DMS153 treated with DMSO at 0.1 percent for 48 hours (cell line): ENCODE measurements around the gene GRIK2.
A peak's percentile ranks its signal among the peaks of the same experiment; 100 is the strongest.

Source experiments
- DNase-seq: peaks from one replicate; lab custom pipeline; 2025; ENCODE audit not compliant: unreplicated experiment; lab: John Stamatoyannopoulos, UW

The GRIK2 gene

DNA sequence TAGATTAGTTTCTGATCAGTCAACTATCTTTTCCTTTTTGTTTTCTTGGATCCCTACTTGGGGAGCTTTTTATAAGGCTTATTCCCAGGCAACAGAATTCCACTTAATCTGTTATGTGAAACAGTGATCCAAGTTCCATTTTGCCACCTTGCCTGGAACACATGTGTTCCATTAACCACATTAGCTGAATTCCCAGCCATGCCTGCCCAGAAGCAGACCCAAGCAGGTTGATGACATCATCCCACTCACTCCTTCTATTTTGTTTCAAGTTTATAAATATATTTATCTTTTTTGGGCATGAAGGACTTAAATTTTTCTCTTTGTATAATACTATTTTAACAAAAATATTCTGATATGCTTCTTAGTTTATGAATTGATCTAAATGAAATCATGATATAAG is 587.4 kb downstream of the GRIK2 start:
- DNase-seq, result no peak

DNA sequence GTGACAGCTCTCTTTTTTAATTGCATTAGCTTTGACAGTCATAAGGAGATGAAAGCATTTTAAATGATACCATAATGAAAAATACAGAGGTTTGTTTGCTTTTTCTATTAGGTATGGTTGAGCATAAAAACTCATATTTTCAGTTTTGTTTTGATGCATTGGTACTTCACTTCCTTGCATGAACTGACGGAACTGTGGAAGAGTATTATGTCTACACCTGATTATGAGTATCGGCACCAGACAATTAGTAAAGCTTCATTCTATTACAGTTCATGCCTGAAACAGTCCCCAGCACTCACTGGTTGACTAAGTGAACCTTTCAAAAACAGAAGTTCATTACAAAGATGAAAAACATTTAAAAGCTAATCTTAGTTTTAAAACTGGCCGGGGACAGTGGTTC is 593.0 kb downstream of the GRIK2 start:
- no peak for DNase-seq

DNA sequence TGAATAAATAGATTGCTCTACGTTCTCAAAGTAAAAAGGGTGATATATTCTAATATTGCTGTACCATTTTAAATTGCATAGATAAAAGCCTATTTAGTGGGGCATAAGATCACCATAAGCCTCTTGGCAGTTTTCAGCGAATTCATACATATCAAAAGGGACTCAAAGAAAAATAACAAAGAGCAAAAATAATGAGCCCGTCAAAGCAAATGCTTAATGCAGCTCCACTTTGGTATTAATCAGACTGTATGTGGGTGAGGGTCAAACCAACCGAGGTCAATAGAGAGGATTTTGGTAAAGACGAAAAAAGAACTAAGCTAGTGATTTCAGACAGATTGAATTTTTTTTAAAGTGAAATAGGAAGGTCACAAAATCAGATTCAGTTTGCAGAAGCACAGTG is 598.8 kb downstream of the GRIK2 start:
- no peak for DNase-seq

DNA sequence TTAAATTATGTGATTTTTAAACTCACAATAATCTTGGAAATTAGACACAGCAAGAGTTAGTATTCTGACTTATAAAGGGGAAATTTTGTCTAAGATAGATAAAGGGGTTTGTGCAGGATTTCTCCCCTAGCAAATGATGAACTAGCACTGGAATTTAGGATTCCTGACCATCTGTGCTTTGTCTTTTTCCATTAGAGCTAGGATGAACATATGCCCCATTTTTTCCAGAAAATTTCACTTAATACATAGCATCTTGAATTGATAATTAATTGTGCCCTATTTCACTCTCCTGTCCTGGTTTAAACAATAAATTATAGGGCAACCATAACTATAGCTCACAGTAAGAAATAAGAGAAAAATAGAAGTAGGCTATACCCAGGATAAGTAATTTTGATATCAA is 601.0 kb downstream of the GRIK2 start:
- no peak for DNase-seq

DNA sequence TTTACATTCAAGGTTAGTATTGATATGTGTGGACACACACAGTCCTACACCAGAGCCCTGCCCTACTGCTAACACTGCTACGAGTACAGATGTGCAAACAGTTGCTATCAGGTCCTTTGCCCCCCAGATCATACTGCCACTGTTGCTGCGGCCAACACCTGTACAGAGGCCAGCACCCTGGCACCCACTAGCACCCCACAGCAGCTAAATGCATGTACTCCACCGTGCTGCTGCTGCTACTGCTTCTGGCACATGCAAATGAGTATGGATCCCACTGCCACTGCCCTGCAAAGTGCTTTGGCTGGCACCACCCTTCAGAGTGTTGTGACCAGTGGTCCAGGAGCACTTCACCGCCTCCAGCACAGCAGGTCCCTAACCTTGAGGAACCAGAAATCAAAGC is 621.9 kb downstream of the GRIK2 start:
- no peak for DNase-seq

DNA sequence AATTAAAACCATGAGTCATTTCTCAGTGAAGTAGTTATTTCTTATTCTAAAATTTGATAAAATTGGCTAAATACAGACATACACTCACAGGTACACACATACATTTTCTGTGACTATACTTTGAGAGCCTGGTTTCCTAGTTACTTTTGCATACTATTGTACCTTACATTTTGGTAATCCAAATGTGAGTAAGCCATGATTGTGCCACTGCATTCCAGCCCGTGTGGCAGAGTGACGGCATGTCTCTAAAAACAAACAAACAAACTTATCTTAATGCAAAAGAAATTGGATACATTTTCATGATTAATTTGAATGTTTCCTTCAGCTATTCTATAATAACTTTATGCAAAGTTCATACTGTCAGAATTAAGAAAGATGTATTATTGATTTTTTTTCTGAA is 628.8 kb downstream of the GRIK2 start:
- no peak for DNase-seq

DNA sequence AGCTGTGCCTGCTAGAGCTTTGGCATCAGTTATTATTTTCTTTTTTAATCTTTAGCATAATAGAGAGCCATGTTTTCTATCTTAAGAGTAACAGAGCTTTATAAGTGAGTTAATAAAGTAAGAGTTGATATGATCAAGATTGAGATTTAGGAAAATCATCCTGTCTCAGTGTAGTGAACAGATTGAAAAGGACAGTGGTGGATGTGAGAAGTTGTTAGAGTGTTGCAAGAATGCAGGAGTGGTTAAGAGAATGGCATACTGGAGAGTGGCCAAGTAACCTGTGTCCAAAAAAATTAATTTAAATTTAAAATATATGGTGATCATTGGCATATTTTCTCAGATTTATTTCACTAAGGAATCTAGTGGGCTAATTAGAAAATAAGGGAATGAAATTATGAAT is 629.3 kb downstream of the GRIK2 start:
- no peak for DNase-seq

DNA sequence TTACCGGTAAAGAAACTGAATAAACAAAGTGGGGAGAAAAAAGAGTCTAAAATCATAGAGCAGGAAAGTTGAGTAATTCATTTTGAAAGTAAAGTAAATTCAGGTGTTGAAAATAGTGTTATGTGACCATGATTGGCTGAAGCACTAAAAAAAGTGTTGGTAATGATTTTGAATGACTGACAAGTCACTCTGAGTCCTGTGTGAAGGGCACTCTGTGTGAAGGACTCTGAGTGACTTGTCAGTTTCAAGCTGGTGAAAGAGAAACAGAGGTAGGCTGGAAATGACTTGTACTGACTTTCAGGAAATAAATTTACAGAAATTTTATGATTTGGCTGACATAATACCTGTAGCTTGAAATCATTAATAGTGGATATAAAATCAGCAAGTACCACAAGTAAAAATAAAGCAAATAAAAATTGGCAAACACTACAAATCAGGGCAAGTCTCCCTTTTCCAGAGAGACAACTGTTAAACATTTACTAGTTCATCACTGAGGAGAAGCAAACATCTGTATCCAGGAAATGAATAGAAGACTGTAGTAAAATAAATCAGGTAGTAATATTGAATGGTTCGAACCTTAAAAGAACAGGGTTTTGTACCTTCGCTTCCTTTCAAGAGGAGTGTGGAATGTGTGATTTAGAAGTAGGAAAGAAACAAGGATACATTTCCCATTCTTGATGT is 630.6 kb downstream of the GRIK2 start:
- DNase-seq, result no peak

DNA sequence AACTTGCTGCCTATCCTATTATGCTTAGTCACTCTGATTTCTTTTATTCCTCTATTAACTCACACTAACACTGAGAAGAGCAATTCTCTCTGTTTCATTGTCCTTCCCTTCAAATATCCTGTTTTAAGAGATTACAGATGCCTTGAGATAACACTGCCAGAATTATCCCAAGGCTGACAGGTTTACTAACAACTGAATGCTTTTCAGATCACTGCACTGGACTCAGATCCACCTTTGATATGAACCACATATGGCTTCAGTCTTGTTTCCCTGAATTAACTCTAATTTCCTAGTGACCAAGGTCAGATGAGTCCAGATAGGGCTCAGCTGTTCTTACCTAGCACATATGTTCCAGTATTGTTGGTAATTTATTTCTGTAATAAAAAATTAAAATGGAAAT is 633.1 kb downstream of the GRIK2 start:
- DNase-seq, result no peak

DNA sequence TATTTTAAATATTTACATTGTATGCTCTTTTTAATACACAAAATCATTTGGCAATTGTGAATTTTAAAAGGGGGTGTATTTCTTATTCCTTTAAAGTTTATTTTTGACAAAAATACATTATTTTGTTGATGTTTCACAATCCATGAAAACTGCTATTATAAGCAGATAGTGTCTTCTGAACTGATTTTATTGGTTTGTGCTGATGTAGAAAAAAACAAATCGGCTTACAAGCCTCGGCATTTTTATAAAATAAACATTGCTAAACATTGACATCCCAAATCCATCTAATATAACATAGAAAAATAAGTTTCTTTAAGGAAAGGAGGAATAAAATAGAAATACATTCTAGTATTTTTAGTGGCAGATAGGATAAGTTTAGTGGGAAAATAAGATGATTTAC is 634.7 kb downstream of the GRIK2 start:
- DNase-seq, result no peak

DNA sequence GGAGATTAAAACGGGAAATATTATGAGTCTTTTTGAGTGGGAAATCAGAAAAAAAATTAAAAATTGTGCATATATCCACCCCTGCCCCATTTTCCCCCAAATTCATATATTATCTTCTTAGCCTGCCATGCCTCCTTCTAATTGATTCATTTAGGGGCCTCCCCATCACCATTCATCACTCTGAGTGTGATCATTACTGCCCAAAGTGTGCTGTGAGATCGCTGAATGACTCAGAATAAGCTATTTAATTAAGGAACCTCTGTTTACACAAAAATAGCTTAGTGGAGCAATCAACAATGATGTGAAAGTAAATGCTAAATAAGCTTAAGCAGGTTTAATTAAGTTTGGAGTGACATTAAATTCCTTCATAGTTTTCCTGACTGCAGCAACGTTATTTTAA is 645.5 kb downstream of the GRIK2 start:
- DNase-seq, result no peak

DNA sequence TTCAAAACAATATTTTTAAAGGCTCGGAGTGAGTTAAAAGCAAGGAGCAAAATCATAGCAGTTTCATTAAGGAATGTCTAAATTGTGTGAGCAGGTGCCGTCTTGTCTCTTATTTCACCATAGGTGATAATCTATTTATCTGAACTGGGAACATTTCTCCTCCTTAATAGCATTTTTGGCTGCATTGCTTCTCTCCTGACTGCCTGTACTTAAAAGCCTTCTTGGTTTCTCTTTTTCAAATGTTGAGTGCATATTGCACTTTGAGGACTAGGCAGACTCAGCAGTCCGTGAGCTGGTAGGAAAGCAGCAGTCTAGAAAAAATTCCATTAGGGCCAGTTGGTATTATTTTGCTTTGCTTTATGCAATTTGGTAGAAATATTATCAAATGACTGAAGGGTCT is 645.9 kb downstream of the GRIK2 start:
- DNase-seq, result no peak

DNA sequence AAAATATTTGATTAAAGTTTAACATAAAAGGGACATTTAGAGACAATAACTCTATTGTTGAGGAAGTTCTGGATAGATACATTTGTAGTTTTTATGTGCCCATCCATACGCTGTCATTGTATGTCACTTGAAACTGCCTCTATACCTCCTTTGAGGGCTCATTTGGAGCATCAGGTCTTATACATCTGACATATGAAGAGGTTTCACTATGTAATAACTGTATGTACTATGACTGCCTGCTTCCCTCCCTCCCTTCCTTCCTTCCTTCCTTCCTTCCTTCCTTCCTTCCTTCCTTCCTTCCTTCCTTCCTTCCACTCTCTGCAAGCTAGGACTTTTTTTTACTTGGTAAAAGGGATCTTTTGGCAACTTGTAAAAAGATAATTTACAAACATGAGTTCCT is 657.5 kb downstream of the GRIK2 start:
- no peak for DNase-seq

DNA sequence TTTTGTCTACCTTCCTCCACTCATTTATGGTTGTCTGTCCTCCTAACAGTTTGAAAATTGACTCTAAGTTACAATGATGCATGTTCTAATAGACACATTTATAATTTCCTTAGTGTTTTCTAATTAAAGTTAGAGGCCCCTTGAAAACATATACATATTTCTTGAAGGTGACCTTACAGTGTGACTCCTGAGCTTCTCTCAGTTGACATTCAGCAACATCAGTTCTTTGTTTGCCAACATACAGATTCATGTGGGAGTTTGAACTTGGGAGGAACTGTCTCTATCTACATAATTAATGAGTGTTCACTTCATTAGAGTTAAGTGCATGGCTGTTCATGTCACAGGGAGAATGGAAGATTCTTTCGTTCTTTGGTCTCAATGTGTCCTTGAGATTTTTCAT is 658.2 kb downstream of the GRIK2 start:
- DNase-seq, result no peak

DNA sequence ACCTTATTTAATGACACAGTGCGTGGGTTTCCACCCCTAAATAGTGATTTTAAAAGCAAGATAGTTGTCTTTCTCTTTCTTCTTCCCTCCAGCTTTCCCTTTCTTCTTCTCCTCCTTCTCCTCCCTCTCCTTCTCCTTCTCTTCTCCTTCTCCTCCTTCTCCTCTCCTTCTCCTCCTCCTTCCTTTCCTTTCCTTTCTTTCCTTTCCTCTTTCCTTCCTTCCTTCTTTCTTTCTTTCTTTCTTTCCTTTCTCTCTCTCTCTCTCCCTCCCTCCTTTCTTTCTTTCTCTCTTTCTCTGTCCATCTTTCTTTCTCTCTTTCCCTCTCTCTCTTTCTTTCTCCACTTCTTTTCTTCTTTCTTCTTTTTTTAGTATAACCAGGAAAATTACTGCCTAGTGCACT is 670.6 kb downstream of the GRIK2 start:
- DNase-seq, result no peak

DNA sequence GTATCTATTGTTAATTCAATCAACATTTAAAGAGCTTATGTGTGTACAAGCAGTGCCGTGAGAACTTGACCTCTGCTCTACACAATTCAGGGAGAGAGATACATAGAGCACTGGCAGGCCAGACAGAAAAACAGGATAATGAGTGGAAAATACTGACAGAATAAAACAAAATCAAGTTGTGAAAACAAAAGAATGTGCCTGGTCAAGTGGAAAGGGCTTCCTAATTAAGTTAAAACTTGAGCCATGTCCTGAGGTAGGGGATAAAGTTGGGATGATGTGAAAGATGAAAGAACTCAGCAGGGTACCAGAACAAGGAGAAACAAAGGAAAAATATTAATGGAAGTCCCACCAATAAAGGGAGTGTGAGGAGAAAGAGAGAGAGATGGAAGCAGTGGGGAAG is 672.8 kb downstream of the GRIK2 start:
- DNase-seq, result no peak

DNA sequence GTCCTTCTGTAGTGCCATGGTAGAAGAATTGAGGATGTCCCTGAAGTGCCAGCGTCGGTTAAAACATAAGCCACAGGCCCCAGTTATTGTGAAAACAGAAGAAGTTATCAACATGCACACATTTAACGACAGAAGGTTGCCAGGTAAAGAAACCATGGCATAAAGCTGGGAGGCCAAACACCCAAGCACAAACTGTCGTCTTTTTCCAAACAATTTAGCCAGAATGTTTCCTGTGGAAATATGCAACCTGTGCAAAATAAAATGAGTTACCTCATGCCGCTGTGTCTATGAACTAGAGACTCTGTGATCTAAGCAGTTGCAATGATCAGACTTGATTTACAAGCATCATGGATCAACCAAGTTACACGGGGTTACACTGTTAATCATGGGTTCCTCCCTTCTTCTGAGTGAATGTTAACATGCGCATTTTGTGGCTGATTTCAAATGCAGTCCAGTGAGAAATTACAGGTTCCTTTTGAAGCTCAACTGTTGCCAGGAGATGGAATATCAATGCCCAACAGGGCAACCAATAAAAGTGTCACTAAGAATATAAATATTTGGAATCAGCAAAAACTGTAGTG is 674.9 kb downstream of the GRIK2 start:
- DNase-seq, result no peak

DNA sequence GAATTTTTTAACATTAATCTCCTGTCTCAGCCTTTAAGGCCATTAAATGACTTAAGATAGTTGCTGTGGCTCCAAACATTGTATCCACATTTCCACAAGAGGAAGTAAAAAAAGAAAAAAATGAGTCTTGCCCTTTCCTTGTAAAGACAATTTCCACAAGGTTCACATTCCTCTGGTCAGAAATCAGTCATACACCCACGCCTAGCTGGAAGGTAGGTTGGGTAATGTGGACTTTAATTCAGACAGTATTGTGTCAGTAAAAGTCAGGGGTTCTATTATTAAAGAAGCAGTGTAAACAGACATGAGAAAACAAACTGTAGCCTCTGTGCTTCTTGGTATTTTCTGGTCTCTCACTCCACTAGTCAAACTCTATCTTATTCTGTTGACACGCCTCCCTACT is 682.0 kb downstream of the GRIK2 start:
- no peak for DNase-seq

DNA sequence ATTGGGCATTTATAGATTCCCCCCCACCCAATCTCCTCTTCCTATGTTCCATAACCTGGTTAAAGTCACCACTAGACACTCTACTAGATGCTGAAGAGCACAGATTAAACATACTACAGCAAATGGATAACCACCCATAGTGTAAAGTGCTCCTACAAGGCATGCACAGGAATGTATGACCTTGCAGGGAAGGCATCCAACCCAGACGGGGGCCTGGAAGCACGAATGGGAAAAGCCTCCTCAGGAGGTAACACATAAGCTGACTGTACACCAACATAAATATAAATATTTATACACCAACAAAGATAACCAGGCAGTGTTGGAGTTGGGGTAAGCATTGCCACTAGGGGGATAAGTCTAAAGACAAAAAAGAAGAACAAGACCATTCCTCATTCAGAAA is 691.7 kb downstream of the GRIK2 start:
- no peak for DNase-seq

DNA sequence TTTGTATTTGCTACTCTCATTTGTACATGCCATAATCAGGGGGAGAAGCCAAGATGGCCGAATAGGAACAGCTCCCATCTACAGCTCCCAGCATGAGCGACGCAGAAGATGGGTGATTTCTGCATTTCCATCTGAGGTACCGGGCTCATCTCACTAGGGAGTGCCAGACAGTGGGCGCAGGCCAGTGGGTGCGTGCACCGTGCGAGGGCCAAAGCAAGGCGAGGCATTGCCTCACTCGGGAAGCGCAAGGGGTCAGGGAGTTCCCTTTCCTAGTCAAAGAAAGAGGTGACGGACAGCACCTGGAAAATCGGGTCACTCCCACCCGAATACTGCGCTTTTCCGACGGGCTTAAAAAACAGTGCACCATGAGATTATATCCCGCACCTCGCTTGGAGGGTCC is 694.7 kb downstream of the GRIK2 start:
- peak; percentile 1 for DNase-seq

DNA sequence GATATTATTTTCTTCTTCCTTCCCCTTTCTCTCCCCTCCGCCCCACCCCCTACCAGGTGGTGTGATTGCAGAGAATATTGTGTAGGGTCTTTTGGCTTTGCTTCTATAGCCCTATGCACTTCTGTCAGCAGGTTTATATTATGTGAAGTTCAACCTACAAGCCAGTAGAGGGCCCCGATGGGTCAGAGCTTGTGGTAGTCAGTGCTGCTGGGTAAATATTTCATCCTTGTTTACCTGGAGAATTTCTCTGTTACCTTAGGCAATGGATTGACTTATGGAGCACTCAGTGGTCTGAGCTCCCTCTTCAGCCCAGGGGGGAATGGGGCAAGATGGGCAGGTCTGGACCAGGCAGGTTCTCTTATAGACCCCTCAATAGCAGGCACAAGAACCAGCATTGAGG is 720.9 kb downstream of the GRIK2 start:
- DNase-seq, result no peak

DNA sequence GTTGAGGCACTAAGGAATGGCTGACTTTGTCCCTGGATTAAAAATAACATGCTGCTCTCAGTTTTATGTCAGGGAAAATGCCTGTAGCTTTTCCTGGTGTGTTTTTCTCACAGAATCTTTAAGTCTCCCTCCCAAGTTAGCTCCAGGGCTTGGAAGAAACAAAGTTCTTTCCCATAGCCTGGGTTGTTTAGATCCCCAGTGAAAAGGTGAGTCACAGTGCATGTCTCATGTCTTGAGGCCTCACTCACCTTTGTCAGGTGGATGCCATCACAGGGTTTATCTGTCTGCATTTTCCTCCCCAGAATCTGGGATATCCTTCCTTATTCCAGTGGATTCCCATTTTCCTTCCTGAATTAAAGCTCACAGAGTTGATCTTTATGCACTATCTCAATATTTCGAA is 722.4 kb downstream of the GRIK2 start:
- DNase-seq, result no peak

DNA sequence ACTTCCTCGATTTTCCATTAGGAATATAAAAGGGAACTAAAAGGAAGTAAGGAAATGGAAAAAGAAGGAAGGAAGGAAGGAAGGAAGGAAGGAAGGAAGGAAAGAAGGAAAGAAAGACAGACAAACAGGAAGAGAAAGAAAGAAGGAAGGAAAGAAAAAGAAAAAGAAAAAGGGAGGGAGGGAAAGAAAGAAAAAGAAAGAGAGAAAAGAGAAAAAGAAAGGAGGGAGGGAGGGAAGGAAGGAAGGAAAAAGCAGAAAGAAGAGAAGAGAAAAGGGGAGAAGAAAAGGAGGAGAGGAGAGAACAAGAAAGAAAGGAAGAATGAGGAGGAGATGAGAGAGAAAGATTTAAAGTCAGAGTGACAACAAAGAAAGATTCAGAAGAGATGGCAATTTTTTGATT is 724.5 kb downstream of the GRIK2 start:
- no peak for DNase-seq
